Kidney tubule cell (primary cell): ENCODE results near the gene TK2.

Source experiments
- DNase-seq: peaks from one replicate; pipeline ENCODE4 v3.0.0-alpha.2; 2018; ENCODE audit warnings: low spot score

Gene TK2

DNA sequence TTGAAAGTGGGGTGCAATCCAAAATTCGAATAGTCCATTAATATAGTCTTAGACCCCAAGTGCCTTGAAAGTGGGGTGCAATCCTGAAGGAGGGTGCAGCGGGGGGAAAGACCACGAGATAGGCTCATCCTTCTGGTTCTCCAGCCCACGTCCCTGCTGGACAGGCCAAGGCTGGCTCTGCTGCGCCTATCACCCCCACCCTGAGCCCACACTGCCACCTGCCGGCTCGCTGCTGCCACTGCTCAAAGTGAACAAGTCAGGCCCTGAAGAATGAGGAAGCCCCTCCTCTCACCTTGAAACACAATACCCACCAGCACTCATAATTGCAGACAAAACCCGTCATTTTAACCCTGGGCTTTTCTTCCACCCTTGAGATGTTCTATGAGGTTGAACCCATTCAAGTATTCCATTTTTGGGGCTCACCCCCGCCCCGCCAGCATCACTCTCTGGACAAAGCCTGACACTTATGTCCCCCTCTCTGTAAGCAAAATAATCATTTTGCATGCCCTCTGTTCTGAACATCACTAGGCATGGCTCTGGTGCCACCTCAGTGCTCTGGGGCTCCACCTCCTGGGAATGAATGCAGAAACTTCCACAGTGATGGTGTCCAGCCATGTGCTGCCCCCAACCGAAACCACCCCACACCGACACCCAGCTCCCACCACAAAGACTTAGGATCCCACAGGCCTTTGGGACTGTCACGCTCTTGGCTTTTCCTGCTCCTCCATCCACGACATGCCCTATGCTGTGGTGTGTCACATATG lies 66.1 kb downstream of the TK2 start:
- DNase-seq, result peak; percentile 77

DNA sequence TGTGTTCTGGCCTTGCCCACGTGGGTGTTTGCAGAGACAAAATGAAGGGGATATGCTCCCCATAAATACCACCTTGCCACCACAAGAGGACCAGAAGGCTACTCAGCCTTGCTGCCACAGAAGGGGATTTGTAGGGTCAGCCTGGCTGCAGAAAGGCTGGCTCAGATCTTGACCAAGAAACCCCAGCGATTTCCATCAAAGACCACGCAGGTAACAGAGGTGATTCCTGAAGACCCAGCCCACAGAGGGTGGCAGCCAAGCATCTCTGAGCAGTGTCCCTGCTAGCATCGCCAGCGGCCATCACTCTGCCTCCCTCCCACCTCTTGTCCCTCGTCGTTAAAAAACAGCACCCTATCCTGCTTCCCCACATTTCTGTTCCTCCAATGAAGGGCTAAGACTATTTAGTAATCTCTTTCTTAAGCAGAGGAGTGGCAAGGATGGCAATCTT lies 68.0 kb downstream of the TK2 start:
- no peak for DNase-seq

GRCh38 chr16:66481081-66481942 lies 68.6 kb downstream of the TK2 start:
- DNase-seq, result no peak

- DNase-seq, result no peak
Observed at GRCh38 chr16:66480265-66481080, 69.4 kb downstream of the TK2 start.

- no peak for DNase-seq
Observed at GRCh38 chr16:66479661-66480264, 70.2 kb downstream of the TK2 start.

DNA sequence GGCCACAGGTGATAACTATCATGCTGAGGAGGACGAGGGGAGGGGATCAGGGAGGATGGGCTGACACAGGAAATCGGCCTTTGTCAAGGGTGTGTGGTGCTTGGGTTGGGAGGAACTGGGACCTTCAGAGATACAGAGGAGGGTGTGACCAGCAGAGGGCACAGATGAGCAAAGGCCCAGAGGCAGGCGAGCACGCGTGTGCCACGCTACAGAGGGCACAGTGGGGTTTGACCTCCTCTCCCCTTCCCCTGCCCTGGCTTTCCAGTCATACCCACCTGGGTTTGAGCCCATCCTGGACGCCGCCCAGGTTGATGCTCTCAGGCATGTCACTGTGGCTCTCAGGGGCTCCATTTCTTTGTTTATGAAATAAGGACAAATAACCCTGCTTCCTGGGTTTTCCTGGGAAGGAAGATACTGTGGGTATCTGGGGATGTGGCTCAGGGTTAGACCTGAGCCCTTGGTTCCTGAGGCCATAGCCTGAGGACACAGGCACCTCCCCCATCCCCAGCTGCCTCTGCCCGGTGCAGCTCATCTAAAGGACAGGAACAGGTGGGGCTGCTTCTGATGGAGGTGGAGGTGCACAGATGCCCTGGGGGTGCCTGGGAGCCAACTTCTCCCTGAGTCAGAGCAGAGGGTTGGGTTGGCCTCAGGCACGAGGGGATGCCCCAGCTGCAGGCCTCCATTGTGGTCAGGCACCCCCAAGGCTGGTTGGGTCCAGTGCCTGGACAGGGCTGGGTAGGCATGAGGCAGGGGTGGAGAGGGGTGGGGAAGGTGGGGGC lies 71.0 kb downstream of the TK2 start:
- DNase-seq, result peak; percentile 75

DNA sequence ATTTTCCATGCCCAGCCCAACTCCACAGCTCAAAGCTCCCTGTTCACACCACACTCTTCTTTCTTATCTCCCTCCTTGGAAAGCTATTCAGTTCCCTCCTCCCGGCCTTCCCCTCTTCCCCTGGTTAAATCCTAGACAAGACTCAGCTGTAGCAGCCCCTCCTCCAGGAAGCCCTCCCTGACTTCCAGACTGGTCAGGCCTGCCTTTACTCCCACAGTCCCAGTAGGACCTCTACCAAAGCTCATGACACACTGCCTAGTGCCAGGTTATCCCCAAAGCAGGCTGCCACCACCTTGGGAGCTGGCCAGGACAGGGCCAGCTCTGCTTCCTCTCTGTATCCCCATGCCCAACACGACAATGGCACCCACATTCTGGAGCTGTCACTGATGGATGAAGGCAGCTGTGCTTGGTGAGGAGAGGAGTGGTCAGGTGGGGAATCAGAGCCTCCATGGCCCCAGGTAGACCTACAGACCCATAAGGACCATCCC lies 72.8 kb downstream of the TK2 start:
- DNase-seq, result no peak

DNA sequence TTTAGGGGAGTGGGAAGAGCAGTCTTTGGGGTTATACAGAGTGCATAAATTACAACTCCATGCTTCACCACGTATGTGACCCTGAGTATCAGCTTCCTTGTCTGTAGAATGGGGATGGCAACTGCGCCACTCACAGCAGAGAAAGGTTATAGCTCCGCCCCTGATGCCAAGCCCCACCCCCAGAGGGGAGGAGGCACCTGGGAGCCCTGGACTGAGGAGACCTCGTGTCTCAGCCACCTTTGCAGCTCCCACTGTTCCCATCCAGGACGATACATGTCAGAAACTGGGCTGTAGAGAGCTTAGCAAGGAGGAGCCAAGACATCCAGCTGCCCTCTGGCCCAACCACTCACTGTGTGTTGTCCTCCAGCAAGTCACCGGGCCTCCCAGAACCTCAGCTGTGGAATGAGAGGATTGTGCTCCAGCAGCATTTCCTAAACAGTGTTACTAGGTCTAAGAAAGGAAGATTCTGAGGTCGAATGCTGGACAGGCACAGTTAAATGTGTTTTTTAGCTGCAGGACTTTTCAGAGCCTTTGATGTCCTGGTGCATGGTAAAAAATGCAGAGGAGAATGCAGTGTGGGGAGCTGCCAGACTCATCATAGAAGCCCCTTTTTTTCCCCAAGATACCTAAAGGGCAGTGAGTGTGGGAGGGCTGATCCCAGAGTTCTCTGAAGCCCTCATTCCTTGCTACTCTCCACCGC lies 73.4 kb downstream of the TK2 start:
- DNase-seq, result peak; percentile 23

GRCh38 chr16:66475232-66475631 lies 74.7 kb downstream of the TK2 start:
- no peak for DNase-seq

- DNase-seq, result peak; percentile 81
Observed at GRCh38 chr16:66474750-66475199, 75.1 kb downstream of the TK2 start.

- DNase-seq, result peak; percentile 55
Observed at GRCh38 chr16:66473654-66474519, 76.0 kb downstream of the TK2 start.

DNA sequence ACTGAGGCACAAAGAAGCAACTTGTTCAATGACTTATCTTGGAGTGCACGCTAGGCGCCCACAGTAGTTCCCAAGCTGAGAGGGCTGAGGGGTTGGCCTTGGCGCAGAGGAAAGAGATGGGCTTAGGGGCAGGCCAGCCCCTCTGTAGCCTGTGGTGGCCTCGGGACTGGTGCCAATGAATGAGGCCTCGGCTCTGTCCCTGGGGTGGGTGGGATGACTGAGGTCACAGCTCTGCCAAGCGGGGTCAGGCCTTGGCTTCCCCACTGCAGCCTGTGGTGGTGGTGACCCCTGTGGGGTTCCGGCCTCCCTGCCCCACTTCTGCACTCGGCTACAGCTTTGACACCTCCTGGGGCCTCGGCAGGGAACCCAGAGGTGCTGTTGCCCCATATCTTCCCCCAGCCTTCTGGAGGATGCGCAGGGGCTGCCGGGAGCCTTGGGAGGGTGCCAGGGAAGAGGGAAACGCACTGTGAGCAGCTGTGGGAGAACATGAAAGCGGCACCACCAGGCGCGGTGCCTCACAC lies 76.8 kb downstream of the TK2 start:
- no peak for DNase-seq

DNA sequence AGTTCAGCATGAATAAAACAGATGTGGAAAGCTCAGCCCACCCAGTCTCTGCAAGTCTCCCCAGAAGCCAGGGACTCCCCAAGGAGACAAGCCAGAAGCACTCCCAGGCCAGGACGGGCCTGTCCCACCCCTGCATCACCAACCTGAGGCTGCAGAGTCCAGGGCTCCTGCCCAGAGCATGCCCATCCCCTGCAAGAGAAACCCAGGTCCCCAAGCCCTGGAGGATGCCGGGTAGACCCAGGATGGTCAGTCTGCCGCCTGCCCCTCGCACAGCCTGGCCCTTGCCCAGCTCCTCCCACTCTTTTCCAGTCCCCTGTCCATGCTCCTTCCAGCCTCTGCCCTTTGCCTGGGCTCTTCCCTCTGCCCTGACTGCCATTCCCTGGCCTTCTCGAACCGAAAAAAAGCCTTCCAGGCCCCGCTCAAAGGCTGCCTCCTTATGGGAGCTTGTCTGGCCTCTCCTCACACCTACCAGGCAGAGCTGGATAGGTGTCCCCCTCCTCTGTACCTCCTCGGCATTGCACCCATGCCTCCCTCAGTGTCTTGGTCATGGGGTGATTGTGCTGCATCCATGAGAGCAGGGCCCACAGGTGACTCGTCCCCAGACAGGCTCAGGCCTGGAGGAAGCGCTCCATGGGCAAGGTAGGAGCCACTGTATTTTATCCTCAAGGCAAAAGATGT lies 78.1 kb downstream of the TK2 start:
- DNase-seq, result no peak

GRCh38 chr16:66471264-66471663 lies 78.7 kb downstream of the TK2 start:
- no peak for DNase-seq

GRCh38 chr16:66470556-66470955 lies 79.4 kb downstream of the TK2 start:
- no peak for DNase-seq

DNA sequence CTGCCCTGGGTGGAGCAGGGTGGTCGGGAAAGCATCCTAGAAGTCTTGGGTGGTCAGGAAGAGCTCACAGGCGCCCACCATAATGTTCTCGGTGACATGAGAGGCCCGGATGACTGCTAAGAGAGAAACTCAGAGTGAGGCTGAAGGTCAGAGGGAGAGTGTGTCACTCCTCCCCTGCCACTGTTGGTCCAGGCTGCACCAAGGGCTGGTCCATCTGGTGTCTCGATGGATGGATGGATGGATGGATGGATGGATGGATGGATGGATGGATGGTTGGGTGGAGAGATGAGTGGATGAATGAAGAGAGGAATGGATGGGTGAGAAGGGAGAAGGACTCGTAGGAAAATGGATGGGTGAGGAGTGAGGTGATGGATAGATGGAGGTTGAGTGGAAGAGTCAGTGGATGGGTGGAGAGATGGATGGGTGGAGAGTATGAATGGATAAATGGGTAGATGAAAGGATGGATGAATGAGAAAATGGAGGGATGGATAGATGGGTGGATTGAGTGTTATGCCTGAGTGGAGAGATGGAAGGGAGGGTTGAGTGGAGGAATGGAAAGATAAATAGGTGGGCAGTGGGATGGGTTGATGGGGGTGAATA lies 79.9 kb downstream of the TK2 start:
- DNase-seq, result no peak

DNA sequence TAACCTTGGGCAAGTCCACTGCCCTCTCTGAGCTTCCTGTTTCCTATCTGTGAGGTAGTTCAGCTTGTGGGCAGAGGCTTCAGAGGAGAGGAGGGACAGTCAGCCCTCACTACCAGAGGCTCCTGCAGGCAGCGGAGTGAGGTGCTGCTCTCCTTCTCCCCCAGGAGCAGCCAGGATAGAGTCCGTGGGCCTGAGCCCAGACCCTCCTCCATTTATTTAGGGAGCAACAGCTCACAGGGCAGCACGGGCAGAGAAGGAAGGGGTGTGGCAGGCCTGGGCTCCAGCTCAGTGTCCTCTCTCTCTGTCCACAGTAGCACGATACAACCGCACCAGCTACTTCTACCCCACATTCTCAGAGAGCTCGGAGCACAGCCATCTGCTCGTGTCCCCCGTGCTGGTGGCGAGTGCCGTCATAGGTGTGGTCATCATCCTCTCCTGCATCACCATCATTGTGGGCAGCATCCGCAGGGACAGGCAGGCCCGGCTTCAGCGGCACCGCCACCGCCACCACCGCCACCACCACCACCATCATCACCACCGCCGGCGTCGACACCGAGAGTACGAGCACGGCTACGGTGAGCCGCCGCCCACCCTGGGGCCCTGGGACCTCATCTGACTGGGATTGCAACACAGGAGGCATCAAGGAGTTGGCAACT lies 80.5 kb downstream of the TK2 start:
- DNase-seq, result no peak
